ENCODE results near the gene ASMT.

DNA sequence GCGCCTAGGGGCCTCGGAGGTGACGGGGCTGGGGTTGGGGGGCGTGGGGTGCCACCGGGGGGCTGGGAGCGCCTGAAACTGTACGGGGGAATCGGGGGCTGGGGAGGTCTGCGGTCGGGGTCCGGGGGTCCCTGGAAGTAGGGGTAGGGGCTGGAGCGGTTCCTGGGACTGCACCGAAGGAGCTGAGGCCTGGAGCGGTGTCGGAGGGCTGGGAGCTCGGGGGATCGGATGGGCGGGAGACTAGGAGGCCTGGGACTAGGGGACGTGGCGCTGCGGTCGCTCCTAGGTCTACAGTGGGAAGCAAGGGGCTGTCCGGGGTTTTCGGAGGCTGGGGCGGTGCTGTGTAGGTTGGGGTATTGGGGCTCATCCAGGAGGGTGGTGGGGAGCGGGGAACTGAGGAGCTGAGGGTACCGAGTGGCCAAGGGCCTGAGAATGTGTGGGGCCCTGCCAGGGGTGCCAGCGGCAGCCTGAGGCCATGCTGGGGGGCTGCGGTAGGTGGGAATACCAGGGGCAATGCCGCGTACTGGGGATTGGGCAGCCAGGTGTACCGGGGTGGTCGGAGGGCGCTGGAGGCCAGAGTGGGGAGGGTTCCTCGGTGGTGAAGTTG, 22.9 kb upstream of the ASMT start:
- TF ChIP-seq, protein P1, sequence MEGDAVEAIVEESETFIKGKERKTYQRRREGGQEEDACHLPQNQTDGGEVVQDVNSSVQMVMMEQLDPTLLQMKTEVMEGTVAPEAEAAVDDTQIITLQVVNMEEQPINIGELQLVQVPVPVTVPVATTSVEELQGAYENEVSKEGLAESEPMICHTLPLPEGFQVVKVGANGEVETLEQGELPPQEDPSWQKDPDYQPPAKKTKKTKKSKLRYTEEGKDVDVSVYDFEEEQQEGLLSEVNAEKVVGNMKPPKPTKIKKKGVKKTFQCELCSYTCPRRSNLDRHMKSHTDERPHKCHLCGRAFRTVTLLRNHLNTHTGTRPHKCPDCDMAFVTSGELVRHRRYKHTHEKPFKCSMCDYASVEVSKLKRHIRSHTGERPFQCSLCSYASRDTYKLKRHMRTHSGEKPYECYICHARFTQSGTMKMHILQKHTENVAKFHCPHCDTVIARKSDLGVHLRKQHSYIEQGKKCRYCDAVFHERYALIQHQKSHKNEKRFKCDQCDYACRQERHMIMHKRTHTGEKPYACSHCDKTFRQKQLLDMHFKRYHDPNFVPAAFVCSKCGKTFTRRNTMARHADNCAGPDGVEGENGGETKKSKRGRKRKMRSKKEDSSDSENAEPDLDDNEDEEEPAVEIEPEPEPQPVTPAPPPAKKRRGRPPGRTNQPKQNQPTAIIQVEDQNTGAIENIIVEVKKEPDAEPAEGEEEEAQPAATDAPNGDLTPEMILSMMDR (IDR thresholded peaks at IDR 0.05; ENCODE audit: low read length): no peak
- no peak for TF ChIP-seq EZH2 (IDR thresholded peaks at IDR 0.05; ENCODE audit: borderline replicate concordance, low read length)
